Stimulated activated CD4-positive, alpha-beta T cell treated with anti-CD3 and anti-CD28 coated beads, TNF-alpha, amount 100 ng/mL, for 1 hour (primary cell): ENCODE data around the gene SIL1.
"Not testable (repeated sequence)": the region's sequence is repeated elsewhere in the genome, so short reads cannot be mapped to it uniquely, and the experiment has no call there.

Experiments used
- DNase-seq, 3 donors: peaks; one replicate each; pipeline ENCODE4 v3.0.0-alpha.2; 2020; ENCODE audit warnings: low read depth in 3 of 3, low spot score in 1 of 3

SIL1 gene

DNA sequence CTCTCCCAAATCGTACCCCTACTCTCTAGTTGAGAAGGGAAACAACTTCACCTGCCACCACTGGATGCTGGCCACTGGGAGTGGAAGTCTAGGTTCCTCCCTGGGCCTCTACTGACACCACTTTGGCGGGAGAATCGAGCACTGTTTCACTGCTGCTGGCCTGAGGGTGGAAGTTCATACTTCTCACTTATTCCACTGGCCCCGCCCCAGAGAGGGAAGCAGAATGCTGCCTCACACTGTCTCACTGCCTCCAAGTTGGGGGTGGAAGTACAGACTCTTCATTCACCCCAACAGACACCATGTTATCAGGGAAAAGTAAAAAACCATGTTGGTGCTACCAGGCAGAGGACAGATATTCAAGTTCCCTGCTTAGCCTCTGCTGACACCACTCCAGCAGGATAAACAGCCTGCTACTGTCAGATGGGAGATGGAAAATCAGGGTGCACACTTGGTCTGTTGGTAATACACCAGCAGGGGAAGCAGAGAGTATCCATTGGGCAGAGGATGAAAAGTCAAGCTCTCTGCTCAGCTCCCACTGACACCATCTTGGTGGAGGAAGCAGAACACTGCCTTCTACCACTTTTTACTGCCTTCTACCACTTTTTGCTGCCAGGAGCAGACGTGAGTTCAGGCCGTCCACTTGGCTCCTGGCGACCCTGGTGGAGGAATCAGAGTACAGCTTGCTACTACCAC, 159.4 kb downstream of the SIL1 start:
- DNase-seq = no peak

DNA sequence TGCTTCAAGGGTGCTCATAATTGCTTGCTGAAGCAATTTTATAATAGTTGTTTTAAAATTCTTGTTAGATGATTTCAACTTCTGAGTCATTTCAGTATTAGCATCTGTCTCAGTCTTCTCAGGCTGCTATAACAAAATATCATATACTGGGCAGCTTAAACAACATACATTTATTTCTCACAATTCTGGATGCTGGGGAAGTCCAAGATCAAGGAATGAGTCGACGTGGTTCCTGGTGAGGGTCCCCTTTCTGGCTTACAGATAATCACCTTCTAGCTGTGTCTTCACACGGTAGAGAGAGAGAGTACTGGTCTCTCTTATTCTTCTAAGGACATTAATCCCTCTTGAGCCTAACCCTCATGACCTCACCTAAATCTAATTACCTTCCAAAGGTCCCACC, 160.4 kb downstream of the SIL1 start:
- DNase-seq = no peak

DNA sequence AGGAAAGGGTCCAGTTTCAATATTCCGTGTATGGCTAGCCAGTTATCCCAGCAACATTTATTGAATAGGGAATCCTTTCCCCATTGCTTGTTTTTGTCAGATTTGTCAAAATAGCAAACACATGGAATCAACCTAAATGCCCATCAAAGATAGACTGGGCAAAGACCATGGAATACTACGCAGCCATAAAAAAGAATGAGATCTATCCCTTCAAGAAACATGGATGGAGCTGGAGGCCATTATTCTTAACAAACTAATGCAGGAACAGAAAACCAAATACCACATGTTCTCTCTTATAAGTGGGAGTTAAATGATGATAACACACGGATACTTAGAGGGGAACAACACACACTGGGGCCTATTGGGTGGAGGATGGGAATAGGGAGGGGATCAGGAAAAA, 161.8 kb downstream of the SIL1 start:
- not testable (repeated sequence) for DNase-seq

DNA sequence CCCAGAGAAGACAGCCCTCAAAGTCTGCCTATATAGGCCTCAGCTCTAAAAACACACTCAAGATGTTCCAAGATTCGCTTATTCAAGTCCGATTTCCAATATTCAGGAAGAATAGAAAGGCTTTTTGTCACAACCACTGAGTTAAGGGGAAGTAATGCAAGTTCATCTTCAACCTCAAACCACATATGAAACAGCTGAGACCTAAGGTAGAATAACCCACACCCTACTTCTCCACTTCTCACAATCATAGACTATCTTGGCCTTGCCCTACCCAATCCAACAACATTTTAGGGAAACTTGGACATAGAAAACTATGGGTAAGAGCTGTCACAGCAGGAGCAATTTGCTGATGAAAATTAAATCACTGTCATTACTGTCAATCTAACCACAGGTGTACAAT, 171.0 kb downstream of the SIL1 start:
- DNase-seq = no peak

DNA sequence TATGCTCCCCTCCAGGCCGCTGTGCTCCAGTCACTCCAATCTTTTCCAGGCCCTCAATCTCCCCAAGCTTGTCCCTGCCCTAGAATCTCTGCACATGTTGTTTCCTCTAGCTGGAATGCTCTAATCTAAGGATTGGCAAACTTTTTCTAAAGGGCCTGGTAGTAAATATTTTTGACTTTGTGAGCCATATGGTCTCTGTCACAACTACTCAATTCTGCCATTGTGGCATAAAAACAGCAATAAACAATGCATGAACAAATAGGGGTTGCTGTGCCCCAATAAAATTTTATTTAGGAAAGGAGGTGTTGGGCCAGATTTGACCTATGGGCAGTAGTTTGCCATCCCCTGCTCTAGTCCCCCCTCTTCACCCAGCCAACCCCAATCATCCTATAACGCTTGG, 172.5 kb downstream of the SIL1 start:
- DNase-seq = no peak

DNA sequence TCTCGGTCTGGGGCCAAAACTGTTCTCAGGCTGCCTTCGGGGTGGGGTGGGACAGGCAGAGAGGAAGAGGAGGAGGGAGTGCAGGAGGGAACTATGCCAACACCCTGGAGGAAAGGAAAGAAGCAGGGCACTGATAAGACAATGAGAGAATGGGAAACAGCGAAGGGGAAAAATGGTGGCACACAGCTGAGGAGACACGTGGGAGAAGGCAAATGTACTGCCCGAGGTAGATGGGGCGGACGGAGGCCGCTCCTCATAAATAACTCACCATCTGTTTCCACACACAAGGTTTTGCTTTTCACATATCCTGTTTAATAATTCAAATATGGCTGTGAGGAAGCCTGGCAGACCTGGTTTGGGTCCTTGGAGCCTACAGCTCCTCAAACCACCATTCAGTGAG, 174.9 kb downstream of the SIL1 start:
- no peak for DNase-seq

DNA sequence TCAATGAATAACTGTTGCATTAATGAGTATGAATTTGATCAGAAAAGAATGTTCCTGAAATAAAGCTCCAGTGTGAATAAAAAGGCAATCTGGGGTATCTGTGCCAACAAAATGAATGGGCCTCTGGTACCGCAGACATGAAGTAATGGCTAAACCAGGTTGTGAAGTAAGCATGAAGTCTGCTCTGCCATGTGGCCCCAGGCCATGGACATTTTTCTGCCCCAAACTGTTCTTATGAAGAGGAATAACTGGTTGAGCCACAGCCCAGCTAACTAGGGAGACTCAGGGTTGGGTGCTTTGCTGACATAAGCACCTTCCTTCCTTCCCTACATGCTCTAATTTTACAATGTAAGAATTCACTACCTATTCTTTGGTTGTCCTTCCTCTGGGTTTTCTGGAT, 175.6 kb downstream of the SIL1 start:
- no peak for DNase-seq

DNA sequence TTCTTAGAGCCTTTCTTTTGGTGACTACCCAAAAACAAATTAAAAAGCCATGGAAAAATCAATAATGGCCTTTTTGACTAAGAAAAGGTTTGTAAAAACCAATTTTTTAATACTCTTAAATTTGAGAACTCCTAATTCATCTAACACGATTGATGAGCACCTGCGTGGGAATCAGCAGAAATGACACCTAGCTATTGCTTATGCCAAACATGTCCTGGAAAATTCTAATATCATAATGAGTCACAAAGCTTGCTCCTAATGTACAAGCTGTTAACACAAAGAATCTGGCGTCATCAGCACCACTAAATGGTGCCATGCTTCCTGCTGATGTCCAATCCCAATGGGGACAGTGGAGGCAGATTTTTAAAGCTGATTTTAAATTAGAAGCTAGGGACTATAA, 176.8 kb downstream of the SIL1 start:
- no peak for DNase-seq

DNA sequence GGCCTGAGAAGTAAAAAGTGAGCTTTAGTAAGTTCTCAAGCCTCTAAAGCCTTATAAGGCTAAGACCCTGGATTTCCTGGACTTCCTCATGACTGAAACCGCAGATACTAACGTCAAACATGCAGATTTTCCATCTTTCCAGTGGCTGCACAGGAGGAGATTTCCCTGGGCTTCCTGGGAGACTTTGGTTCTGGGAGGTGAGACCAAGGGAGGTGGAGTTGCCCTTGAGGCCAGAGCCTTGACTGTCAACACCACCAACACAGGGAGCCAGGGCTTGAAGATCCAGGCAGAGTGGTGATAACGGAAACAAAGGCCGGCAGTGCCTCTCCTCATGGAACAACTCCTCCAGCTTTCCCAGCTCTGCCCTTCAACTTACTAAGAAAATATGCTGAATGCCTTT, 178.3 kb downstream of the SIL1 start:
- no peak for DNase-seq

DNA sequence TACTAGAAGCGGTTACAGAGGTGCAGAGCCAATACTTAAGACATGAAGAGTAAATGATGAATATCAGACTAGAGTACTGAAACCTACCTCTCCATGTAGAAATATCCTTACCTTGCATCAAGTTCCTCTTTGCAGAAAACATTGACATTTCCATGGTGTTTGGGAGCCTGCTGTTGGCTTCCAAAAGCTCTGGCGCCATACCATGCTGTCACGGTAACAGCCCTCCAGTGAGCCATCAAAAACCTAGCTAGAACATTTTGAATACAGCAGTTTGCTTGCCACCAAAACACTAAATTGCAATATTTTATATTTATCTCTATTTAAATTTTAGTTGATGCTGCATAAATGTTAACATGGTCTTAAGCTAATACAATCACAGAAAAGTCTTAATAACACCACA, 179.0 kb downstream of the SIL1 start:
- DNase-seq = no peak

DNA sequence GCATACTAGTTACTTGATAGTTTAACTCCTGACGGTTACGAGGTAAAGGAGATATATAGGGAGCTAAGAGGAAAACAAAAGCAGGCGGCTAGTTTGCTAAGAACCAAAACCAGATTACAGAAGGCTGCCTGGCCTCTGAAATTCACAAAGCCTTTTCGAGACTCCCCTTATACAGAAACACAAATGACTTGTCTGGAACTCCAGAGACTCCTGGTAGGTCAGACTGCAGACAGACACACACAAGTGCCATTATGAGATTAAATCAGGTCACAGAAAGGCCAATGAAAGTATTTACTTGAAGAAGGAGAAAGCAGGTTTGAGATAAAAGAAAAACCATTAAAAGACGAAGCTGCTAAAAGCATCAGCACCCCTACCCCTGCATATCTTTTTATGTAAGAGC, 180.5 kb downstream of the SIL1 start:
- DNase-seq = no peak

DNA sequence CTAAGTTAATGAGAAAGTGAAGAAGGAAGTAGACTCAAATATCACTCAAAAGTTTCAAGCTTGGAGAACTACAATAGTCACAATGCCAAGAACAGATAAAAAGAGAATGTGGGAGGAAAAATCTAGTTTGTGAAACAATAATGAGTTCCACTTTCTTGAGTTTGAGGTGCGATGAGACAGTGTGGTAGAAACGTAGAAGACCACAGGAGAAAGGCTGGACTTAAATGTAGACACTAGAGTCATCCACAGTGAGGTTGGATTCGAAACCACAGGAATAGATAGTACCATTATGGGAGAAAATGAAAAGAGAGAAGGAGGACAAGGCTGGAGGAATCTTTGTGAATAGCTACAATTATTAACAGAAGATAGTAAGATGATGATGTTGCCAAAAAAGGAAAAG, 182.0 kb downstream of the SIL1 start:
- DNase-seq = no peak

DNA sequence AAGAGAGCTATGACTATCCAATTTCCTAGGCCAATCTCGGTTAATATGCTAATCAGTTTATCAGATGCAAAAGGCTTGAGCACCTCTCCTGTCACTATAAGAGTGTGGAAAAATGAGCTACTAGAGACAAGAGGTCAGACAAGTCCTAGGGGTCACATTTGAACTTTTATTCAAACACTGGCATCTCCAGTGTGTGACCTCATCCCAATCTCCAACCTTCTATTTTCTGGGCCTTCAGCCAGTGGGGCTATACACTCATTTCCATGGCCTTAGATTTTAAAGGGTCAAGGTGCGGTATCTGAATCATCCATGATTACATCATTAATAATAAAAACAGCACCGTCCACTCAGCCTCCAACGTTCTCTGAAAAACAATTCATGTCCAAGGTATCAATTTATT, 183.4 kb downstream of the SIL1 start:
- DNase-seq = no peak

DNA sequence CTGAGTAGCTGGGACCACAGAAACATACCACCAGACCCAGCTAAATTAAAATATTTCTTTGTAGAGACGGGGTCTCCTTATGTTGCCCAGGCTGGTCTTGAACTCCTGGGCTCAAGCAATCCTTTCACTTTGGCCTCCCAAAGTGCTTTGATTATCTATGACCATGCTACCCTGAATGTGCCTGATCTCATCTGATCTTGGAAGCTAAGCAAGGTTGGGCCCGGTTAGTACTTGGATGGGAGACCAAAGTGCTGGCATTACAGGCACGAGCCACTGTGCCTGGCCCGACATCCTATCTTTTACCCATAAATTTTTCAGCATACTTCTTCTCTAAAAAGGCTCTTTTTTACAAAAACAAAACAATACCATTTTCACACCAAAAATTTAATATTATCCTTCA, 186.0 kb downstream of the SIL1 start:
- DNase-seq = no peak

DNA sequence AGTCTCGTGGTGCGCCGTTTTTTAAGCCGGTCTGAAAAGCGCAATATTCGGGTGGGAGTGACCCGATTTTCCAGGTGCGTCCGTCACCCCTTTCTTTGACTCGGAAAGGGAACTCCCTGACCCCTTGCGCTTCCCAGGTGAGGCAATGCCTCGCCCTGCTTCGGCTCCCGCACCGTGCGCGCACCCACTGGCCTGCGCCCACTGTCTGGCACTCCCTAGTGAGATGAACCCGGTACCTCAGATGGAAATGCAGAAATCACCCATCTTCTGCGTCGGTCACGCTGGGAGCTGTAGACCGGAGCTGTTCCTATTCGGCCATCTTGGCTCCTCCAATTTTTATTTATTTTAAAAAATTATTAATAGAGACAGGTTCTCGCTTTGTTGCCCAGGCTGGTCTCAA, 187.0 kb downstream of the SIL1 start:
- DNase-seq = not testable (repeated sequence)

DNA sequence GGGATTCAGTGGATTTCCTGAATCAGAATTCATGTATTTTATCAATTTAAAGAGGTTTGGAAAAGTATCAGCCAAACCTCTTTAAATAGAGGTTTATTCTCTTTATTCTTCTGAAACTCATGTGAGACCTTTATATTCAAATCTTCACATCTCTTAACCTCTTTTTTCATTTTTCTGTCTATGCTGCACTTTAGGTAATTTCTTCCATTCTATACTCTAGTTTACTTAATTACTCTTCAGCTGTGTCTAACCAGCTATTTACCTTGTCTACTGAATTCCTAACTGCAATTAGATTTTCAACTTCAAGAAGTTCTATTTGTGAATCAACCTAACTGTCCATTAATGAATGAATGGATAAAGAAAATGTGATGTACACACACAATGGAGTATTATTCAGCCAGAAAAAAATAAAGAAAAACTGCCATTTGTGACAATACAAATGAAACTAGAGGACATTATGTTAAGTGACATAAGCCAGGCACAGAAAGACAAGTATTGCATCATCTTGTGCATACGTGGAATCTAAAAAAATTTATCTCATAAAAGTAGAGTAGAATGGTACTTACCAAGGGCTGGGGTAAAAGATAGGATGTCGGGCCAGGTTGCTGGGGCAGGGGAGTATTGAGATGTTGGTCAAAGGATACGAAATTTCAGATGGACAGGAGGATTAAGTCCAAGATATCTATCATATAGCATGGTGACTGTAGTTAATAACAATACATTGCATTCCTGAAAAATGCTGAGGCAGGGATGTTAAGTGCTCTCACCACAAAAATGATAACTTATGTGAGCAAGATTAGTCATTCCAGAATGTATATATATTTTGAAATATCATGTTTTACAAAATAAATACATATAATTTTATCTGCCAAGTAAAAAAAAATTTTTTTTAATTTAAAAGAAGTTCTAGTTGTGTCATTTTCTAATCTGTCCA, 193.5 kb downstream of the SIL1 start:
- DNase-seq = no peak

DNA sequence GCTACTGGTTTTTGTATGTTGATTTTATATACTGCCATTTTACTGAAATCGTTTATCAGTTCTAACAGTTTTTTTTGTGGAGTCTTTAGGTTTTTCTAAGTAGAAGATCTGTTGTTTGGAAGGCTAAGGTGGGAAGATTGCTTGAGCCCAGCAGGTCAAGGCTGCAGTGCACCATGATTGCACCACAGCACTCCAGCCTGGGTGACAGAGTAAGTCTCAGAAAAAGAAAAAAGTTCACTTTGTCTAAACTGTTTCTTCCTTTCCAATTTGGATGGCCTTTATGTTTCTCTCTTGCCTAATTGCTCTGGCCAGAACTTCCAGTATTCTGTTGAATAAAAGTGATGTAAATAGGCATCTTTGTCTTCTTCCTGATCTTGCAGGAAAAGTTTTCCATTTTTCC, 198.5 kb downstream of the SIL1 start:
- no peak for DNase-seq

DNA sequence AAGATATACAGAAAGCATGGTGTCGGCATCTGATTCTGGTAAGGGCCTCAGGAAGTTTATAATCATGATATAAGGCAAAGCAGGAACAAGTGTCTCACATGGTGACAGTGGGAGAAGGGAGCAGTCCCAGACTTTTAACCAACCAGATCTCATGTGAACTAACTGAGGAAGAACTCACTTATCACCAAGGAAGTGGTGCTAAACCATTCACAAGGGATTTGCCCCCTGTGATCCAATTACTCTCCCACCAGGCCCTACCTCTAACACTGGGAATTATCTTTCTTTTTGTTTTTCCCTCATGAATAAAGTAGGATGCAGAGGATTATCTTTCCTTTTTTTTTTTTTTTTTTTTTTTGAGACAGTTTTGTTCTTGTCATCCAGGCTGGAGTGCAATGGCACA, 199.6 kb downstream of the SIL1 start:
- DNase-seq = no peak

DNA sequence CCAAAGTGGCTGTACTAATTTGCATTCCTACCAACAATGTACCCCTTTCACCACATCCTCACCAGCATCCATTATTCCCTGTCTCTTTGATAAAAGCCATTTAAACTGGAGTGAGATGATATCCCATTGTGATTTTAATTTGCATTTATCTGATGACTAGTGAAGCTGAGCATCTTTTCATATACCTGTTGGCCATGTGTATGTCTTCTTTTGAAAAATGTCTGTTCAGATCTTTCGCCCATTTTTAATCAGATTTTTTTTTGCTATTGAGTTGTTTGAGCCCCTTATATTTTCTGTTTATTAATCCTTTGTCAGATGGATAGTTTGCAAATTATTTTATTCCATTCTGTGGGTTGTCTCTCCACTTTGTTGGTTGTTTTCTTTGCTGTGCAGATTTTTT, 202.0 kb downstream of the SIL1 start:
- no peak for DNase-seq

DNA sequence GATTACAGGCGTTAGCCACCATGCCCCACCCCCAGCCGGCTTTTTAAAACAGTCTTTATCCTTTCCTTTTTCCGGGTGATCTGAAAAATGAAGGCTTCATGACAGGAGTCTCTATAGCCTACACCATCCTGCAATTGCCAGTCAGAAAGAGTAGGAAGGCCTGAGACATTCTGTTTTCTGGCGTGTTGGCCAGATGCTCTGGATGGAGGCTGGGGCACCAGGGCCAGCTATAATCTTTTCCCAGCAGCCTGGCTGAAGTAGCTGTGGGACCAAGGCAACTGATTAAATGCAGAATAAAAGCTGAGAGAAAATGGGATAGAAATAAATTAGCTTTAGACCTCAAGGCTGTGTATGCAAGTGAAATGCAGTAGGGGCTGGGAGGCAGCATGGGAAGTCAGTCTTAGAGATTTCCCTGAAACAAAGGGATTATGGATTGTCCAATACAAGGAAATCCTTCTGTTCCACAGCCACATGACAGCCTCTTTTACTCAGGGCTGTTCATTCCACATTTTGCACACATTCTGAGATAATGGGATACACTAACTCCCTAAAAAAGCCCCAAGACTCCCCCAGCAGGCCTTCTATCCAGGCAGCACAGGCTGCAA, 207.1 kb downstream of the SIL1 start:
- DNase-seq = no peak

DNA sequence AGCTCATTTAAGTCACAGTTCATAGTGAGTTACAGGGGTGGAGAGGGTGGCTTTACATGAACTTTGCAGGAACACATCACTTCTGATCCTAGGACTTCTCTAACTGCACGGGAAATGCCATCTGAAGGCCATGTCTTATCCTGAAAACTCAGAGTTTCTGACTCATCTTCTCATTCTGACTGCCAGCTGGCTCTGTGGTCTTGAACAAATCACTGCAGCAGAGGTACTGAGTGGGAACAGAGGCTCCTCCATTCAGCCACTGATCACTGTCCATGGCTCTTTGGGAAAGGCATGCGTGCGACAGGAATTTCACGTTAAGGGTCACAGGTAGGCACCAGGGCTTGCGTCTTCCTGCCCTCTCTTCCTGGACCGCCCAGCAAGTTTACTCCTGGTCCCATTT, 208.4 kb downstream of the SIL1 start:
- DNase-seq = no peak

DNA sequence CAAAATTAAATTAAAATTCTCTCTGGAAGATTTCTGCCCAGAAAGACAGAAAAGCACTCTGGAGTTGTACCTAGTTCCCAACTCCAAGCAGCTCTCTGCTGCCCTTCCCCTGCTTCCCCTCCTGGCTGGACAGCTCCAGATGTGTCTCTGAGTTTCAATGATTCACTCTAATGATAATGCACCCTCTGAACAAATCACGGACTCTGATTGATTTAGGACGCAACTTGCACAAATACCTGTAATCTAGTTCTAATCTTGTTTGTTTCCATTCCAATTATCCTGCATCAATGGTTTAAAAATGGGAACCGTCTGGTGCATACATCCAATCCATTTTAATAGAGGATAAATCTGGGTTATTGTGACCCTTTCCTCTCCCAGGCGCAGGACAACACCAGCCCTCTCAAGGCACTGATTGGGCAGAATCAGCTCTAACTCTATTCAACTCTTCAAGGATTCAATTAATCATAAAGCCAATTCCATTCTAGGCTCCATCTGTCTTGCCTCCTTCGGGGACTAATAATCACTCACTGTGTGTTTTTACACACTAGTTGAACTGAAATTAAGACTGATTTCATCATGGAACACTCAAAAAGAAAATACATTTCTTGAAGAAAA, 211.9 kb downstream of the SIL1 start:
- DNase-seq = no peak
